SW 1271 (cell line): ENCODE measurements around the gene TARBP2.

Experiments used
- DNase-seq, 2 experiments: peaks; one replicate each; lab custom pipeline; 2025; lab: John Stamatoyannopoulos, UW

TARBP2 gene, protein sequence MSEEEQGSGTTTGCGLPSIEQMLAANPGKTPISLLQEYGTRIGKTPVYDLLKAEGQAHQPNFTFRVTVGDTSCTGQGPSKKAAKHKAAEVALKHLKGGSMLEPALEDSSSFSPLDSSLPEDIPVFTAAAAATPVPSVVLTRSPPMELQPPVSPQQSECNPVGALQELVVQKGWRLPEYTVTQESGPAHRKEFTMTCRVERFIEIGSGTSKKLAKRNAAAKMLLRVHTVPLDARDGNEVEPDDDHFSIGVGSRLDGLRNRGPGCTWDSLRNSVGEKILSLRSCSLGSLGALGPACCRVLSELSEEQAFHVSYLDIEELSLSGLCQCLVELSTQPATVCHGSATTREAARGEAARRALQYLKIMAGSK

DNA sequence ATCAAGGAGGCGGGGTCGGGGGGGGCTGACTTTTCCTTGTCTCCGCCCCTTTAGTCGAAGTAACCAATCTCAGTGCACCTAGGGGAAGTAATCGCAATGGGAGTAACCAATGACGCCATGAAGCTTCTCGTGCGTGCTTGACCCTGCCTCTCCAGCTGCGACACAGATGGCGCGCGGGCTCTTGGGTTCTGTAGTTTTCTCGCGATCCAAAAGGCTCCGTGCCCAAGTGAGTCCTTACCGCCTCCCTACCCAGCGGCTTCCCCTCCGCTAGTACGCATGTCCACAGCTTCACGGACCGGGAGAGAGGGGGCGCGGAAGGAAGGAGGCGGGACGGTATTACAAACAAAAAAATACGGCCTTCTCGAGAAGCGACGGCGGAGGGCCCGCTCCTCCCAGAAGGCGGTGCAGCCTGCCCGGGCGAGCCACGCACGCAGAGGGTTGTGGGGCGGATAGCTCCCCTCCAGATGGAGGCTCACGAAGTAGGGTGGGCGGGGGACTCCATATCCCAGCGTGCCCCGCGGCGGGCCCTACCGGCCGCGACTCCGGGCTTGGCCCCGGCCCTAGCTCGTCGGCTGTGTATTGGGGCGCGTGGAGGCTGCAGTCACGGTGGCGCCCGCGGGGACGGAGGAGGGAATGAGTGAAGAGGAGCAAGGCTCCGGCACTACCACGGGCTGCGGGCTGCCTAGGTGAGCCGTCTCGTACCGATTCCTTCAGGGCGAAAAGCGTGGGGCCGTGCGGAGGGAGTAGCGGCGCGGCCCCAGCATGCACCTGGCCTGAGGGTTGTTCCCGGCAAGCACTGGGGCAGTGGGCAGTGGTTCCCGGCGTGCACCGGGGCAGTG is at the start of gene TARBP2:
Gene TARBP2, plus strand, starts transcription at position 508 of the 839 bp plus-strand sequence. Its CDS starts 126 bp downstream, at position 634.
- peak; percentile 99 for DNase-seq

DNA sequence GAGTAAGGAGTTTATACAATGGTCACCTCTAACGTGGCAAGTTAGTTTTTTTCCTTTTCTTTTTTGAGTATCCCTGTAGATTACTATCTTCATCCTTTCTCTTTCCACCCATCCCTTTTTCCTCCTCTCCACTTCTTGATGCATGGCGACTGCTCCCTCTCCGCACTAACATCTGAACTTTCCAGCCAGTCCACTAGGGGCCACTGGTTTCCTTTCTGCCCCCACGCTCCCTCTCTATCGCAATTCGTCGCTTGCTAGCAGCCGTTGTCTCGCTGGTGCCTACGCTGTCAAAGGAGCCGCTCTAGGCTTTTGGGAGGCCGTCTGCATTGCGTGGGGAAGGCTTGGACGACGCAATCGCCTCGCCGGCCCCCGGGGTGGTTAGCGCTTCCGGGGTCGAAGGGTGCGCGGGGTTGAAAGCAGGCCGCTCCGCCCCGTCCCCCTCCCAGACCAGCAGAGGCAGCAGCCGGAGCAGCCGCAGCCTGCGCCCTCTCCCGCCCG is 49.4 kb upstream of the TARBP2 start, which contains the start of gene PCBP2:
Gene PCBP2, plus strand, starts transcription at position 442 of the 498 bp plus-strand sequence. CDS start 2,699 bp downstream, outside the sequence.
- DNase-seq: peak; percentile 98 to 99

DNA sequence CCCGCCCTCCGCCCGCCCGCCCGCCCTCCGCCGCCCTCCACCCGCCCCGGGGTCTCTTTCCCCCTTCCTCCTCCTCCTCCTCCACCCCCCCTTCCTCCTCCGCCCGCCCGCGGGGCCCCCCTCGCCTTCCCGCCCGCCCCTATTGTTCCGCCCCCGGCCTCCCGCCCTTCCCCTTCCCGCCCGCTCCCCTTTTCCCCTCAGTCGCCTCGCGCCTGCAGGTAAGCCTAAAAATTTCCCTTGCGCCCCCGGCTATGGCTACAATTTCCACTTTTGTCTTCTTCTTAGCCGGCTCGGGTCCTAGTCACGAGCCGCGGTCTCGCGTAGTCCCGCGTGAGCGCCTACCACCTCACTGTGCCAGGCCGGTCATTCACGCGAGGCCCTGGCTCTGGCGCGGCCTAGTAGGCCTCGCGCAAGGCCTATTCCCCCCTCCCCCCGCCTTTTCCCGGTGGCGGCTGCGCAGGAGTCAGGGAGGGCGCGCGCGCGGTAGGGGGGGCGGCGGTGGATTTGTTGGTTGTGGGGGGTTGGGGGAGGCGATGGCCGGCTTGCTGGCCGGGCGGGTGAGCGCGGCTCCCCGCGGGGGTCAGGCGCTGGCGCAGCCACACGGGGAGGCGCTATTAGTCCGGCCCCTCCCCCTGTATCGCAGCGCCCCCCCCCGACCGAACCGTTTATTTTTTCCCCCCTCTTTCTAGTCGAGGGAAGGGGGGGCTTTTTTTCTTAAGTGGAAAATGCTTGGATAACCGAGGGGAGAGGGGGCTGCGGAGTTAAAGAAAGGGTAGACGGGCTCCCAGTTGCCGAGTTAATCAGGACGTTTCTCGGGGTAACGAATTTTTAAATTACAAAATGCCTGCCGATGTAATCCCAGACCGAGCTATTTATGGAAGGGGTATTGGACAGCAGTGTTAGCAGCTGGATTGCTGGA is 48.7 kb upstream of the TARBP2 start:
- peak; percentile 45 to 69 for DNase-seq

DNA sequence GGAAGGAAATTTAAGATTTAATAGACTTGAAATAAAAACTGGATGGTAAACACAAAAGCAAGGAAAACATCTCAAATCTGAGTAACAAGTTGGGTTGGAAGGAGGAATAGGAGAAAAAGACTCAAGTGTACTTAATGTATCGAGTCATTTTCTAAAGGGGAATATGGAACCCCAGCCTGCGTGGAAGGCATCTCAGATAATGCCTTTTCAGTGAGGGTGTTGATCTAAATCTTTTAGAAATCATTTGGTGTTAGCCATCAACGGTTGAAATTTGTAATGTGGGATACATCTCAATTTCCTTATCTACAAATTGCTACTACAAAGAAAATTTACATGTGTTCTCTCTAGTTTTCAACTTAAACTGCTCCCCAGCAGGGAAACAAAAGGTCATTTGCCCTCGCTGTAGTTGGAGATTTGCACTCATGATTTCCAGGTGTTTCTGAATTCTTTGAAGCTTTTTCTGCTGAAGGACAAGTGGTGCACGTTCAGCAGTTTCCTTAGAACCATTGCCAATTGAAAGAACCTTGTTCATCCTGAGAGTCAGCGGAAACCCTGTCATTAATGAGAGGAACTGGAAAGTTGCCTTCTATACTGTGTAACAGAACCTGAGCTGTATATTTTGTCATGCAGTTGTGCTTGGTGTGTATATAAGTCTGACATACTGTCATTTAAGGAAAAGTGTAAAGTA is 47.0 kb upstream of the TARBP2 start:
- DNase-seq: no peak

DNA sequence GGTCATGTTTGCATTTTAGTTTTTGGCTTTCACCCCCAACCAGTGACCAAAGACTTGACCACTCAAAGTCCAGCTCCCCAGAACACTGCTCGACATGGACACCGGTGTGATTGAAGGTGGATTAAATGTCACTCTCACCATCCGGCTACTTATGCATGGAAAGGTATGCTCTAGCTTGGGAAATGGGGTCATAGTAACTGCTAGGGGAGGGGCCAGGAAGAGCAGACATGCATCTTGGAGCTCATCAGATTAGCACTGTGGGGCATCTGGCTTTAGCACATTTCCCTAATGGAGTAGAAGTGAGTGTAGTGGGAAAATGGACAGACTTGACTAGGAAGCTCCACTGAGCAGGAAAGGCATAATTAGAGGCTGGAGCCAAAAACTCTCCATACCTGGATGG is 46.4 kb upstream of the TARBP2 start:
- no peak for DNase-seq

DNA sequence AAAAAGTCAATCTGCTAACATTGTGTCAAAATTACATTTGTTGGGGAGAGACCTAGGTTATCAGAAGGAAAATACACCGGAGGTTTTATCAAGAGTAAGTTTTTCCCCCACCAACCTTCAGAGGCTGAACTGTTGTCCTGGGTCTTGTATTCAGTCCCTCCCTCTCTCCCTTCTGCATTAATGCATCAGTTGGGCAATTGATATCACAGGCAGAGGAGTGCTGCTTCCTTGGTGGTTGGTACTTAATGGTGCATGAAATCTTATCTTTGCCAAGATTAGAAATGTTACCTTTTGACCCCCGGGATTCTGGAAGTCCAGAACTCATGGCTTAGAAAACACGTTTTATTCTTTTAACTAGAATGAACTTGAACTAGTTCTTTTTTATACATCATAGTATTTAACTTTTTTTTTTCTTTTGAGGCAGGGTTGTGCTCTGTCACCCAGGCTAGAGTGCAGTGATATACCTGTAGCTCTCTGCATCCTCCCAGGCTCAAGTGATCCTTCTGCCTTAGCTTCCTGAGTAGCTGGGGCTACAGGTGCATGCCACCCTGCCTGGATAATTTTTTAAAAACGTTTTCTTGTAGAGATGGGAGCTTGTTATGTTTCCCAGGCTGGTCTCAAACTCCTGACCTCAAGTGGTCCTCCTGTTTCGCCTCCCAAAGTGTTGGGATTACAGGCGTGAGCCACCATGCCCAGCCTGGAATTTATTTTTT is 44.3 kb upstream of the TARBP2 start:
- no peak for DNase-seq

DNA sequence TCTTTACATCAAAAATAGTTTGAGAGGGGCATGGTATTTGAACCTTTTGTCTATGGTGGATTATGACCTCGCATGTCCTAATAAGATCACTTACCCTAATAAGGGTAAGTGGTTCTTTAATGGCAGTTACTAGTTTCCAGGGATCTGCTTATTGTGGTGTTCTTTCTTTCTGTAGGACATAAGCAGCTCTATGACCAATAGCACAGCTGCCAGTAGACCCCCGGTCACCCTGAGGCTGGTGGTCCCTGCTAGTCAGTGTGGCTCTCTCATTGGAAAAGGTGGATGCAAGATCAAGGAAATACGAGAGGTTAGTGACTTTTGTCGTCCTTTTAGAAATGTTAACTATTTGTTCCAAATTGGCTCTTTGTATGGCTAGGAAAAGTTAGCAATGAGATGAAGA is 42.0 kb upstream of the TARBP2 start:
- no peak for DNase-seq

DNA sequence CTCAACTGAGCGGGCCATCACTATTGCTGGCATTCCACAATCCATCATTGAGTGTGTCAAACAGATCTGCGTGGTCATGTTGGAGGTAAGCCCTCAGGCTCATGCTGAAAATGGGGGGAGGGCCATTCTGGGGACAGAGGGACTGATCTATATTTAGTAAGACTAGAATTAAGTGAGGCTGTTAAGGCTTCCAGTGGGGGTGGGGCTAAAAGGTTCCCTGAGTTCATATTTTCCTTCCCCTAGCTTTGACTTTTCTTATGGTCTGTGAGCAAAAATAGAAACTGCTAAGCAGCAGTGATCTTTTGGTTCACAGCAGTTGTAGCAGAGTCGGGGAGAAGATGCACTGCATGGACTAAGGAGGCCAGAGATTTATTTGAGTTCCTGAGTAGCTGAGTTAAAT is 40.0 kb upstream of the TARBP2 start:
- no peak for DNase-seq

DNA sequence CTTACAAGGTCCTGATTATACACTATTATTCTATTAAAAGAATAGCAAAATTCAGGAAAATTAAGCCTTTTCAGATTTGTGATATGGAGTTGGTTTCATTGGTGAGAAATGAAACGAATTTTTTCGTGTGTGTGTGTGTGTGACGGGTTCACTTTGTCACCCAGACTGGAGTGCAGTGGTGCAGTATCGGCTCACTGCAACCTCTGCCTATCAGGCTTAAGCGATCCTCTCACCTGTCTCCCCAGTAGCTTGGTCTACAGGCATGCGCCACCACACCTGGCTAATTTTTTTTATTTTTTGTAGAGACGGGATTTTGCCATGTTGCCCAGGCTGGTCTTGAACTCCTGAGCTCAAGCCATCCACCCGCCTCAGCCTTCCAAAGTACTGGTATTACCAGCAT is 39.5 kb upstream of the TARBP2 start:
- no peak for DNase-seq

DNA sequence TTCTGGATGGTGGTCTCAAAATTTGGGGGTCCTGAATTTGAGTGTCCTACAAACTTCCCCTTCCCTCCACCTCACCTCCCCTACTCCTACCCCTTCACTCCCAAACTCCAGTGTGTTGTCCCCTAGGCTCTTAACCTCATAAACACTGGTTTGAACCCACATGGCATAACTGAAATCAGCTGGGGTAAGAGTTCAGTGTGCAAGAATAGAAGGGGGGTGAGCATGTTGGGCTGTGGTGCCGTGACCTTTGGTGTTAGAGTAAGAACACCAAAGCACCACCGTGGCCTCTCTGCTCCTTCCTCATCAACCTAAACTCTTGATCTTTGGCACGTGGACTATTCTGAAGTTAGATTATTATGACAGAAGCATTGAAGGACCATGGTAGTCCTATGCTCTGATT is 38.1 kb upstream of the TARBP2 start:
- DNase-seq: no peak

DNA sequence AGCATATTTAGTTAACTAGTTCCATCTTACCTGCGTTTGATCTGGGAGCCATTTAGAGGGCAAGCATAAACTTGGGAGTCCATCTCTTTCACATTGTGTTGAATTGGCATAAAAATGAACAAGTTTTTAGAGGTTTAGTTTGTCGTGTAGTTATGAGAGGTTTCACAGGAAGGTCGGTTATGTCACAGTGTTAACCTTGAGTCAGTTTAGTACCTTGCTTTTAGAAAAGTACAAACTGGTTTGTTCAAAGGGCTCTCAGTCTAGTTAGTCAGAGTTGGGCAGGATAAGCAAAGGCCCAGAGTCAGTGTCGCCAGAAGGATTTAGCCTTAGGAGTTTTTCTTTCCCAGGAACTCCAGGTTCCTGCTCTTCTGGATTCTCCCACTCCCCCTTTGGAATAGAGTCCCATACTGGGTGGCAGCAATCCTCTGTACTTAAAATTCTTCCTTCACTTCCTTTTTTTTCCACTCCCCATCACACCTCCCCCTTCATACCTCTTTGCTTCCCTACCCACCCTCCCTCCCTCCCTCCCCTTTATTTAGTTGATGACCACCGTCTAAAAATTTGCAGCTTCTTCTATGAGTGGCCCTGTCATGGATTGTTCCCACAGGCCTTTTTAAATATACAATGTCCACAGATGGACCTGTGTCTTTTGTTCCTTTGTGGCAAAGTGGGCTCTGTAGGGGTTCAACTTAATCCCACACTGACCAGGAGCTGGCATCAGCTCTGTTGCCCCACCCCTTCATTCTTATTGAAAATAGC is 37.1 kb upstream of the TARBP2 start:
- no peak for DNase-seq

DNA sequence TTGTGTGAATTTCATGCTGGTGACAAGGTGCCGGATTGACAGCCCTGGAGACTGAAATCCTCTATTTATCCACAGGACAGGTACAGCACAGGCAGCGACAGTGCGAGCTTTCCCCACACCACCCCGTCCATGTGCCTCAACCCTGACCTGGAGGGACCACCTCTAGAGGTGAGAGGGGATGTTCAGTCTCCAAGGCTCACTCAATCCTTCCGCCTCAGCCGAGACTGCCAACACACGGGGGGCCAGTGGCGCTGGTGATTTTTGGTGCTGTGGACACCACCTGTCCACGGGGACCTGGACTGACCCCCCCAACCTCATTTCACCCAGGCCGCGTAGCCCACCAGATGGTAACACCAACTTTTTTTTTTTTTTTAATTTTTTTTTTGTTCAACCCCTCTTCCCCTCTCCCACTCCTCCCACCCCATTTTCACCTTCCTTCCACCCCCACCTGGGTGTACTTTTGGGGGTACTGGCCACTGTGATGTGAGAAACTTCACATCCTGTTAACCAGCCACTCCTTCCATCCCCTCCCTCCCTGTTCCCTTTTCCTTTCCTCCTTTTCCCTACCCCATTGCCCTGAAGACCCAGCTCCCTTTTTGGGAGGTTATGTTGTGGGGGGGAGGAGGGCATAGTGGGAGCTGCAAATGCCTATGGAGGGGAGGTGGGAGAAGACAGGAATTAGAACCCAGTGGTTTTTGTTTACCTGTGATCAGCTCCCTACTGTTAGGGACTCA is 36.2 kb upstream of the TARBP2 start:
- no peak for DNase-seq

DNA sequence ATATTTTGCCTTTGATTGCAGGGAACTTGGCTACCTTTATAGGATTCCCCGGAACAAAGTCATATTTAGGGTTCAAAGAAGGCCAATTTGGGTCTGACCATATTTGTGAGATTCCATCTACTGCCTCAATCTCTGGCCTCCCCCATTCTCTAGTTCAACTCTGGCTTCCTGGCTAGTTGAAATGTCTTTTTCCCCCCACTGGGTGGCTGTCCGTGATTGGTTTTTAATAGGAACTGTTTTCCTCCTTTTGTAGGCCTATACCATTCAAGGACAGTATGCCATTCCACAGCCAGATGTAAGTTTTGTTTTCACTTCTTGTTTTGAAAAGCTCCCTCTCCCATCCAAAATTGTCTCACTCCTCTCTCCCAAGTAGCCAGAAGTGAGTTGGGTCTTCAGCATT is 35.4 kb upstream of the TARBP2 start:
- no peak for DNase-seq

DNA sequence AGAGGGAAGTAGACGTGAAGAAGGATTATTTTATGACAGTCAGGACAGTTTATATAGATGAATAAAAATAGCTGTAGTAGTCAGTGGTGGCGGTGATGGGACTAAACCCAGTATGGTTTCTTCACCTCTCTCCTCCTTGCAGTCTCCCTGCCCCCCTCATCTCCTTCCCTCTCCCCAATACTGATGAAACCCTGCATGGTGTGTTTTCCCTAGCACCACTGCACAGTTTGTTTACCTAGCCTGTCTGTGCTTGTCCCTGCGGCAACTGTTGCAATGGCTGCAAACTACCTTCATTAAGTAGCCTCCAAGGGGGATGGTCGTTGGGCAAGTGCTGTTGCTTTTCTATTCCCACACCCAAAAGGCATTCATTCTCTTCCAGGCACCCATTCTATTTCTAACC is 34.4 kb upstream of the TARBP2 start:
- no peak for DNase-seq

DNA sequence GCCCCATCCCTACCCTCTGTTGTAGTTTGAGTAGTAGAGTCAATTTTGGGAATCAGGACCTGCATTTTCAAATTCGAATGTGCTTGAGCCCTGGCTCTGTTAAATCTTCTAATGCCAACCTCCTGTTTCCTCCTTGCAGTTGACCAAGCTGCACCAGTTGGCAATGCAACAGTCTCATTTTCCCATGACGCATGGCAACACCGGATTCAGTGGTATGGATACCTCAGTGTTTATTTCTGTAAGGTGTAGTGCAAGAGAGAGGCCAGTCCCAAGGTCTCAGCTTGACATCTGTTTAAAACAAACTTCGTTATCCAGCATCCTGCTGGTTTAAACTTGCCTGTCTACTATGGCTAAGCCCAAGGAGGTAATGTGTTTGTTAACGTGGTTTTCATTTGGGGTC is 34.0 kb upstream of the TARBP2 start:
- no peak for DNase-seq

DNA sequence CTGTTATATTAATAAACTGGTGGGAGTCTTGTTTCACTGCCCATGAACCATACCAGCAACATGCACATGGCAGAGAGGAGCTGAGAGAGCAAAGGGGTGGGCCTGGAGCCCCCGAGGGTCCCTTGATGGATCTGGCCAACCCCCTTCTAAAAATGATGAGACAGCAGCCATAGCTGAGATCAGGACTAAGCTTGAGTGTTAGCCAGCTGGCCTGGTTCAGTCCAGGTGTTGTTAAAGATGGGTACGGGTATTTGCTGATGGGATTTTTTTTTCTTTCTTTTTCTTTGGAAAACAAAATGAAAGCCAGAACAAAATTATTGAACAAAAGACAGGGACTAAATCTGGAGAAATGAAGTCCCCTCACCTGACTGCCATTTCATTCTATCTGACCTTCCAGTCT is 33.2 kb upstream of the TARBP2 start:
- no peak for DNase-seq

DNA sequence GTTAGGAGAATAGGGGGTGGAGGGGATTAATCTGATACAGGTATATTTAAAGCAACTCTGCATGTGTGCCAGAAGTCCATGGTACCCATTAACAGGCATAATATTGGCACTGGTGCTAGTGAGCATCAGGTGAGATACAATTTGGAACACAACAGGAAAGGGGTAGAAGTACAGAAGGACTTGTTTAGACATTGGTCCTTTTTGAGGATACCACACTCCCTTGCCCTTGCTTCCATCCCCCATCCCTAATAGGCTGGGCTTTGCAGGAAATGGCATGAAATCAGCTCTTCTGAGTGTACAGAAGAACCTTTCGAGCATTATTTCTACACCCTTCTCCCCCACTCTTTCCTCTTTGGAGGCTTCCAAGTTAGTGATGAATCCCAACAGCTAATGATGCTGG is 32.8 kb upstream of the TARBP2 start:
- DNase-seq: no peak

DNA sequence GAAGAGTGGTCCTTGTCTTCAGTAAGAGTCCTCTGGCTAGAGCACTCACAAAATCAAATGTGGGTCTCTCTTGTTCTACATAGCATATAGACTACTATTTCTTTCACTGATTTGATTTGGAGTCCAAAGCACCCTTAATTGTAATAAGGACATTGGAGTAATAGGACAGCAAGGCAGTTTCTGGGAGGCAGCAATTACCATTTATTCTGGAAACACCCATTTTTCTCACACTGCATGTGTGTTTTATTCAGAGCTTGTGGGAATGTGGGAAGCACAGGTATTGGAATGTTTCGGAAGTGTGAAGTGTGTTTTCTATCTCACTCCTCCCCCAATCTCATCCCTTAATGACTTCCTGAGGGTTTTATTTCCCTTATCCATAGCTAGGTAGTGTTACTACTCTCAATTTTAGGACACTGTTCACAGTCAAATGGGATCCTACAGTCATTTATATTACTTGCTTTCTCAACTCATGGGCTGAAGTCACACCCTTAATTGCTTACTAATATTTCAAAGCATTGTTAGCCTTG is 29.0 kb upstream of the TARBP2 start:
- no peak for DNase-seq

DNA sequence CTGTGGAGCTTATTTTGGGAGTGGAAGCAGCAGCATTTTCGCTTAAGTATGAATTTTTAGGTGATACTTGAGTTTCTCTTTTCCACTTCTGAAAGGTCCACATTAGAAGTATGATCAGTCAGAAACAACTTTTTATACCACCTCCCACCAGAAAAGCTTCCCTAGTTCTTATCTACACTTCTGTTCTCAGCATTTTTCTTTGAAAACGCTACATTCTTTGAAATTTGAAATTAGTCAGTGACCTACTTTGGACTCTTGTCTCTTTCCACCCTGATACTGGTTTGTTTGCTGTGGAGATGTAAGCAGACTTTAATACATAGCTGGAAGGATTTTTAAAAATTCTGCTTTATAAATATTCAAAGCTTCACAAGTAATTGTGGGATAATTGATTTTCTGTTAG is 27.0 kb upstream of the TARBP2 start:
- no peak for DNase-seq
